B cell (primary cell): ENCODE results near the gene PEX7.

Experiments
- CTCF ChIP-seq: fragments of 200-600 bp; IDR thresholded peaks from one replicate; pipeline ENCODE4 v1.8.0; 2022; ENCODE audit warnings: antibody characterized with exemption, mild to moderate bottlenecking
- EZH2 ChIP-seq: IDR thresholded peaks from 2 replicates; pipeline ENCODE4 v1.6.1; 2012; ENCODE audit warnings: borderline replicate concordance, low read depth, mild to moderate bottlenecking, moderate library complexity, low read length; ENCODE audit not compliant: insufficient read depth, poor library complexity, severe bottlenecking

DNA sequence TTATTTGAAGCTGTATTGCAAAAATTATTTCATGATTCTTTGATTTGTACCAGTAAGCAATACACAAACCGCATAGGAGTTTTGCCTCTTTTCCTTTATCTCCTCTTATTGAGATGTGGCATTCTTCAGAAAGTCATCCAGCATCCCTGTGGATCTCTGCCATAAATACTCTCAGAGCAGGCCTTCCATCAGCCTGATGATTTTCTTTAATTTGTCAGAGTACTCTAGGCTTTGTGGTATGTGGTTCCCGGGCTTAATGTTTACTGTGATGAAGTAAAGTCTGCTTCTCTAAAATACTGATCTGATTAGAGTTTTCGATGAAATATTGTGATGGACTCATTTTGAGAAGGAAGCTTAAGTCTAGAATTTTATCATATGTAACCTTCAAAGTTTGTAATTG, 68.6 kb downstream of the PEX7 start:
- TF ChIP-seq CTCF (no peak), EZH2 (no peak)
